ENCODE data around the gene LDLRAD3.

GRCh38 chr11:35906681-35907080 is 37.2 kb upstream of the LDLRAD3 start:
- no peak for TF ChIP-seq POLR2AphosphoS5 (IDR thresholded peaks at IDR 0.05)
- no peak for TF ChIP-seq POLR2A (IDR thresholded peaks at IDR 0.05)

All from prostate gland (tissue), 1 donor.